T-helper 17 cell (primary cell): Measurements from ENCODE around the gene TTLL5. TPM values are rescaled to one million over a fixed set of nuclear protein-coding genes. Genes with fewer than 3 reads are reported as not detected.
A peak's percentile ranks its signal among the peaks of the same experiment; 100 is the strongest.

Experiments used
- ATAC-seq: fragments of 150-1000 bp; cut with Tn5 transposase; 2 replicates; pipeline ENCODE4 v1.10.0; 2021; ENCODE audit warnings: mild to moderate bottlenecking, moderate library complexity
- DNase-seq, 3 donors: peaks; one replicate each; pipeline versions ENCODE4 v3.0.0 to v3.0.0-alpha.2; 2020 to 2021
- H3K9me3 ChIP-seq: one replicate; pipeline ENCODE4 v1.7.0; 2013; ENCODE audit warnings: low read length, mild to moderate bottlenecking; ENCODE audit not compliant: control insufficient read depth, poor library complexity, severe bottlenecking
- H3K27ac Mint-ChIP-seq: one replicate; pipeline ENCODE4 v1.8.0; 2022; ENCODE audit warnings: mild to moderate bottlenecking, moderate library complexity, mixed read lengths
- H3K27me3 Mint-ChIP-seq: one replicate; pipeline ENCODE4 v1.8.0; 2022; ENCODE audit warnings: mixed read lengths
- H3K36me3 Mint-ChIP-seq: one replicate; pipeline ENCODE4 v1.8.0; 2022; ENCODE audit warnings: low read depth, mixed read lengths
- H3K4me1 Mint-ChIP-seq: one replicate; pipeline ENCODE4 v1.8.0; 2022; ENCODE audit warnings: mild to moderate bottlenecking, mixed read lengths
- H3K4me3 Mint-ChIP-seq: one replicate; pipeline ENCODE4 v1.8.0; 2022; ENCODE audit warnings: mild to moderate bottlenecking, moderate library complexity, mixed read lengths
- total RNA-seq, 4 donors: library from RNA in 2 of 4; stranded (reverse) in 2 of 4; gene quantifications; one replicate each; pipeline ENCODE4 v1.2.3 and lab custom pipeline; 2022 to 2026

The TTLL5 gene
- total RNA-seq, 2 donors from 2014 or later: 26.0 to 31.9 TPM

DNA sequence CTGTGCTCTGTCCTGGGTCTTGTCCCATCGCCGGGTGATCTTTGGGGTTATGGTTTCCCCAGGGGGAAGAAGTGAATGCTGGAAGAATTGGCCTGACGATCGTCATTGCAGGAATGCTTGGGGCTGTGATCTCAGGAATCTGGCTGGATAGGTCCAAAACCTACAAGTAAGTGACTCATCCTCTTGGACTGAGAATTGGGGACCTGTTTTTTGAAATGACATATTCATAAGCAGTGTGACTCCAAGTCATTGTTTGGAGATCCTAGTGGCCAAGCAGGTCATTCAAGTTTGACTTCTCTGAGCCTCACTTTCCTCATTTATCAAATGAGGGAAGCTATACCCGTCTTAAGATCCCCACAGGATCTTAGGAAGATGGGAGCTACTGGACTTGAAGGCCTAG lies 26.2 kb upstream of the TTLL5 start:
- H3K9me3 ChIP-seq: no peaks in the 10 kb centered on the region
- no peak overlapping the region for H3K27ac Mint-ChIP-seq
- H3K4me1 Mint-ChIP-seq: no peaks in the 10 kb centered on the region
- H3K36me3 Mint-ChIP-seq: no peaks in the 10 kb centered on the region
- DNase-seq: no peak
- H3K27me3 Mint-ChIP-seq: no peaks in the 10 kb centered on the region
- no peak overlapping the region for H3K4me3 Mint-ChIP-seq
- ATAC-seq: no peak

DNA sequence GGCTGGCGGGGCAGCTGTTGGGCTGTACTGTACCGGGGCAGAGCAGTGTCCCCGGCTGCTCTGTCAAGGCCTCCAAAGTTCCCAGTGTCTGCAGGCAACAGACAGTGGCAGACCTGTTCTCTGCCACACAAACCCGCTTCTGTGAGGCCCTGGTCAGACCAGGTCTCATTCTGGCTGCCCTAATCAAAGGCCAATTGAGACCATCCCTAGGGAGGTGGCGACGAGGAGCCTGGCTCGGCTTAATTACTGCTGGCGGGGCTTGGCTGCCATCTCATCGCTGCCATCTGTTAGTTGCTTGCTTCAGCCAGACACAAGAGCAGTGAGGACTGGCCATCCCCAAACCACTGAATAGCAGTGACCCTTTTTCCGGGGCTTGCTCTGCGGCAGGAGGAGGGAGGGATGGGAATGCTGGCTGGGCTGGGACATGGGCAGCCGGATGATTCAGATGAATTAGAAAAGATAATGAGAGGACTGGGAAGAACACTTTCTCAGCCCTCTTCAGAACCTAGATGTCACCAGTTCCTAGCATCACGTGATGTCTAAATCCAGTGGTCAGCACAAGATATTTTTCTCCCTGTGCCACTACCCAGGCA lies 24.9 kb upstream of the TTLL5 start:
- ATAC-seq (no peak), DNase-seq (no peak)
- Mint-ChIP-seq H3K36me3 (no peaks in the 10 kb centered on the region), H3K27ac (no peak overlapping the region), H3K4me3 (no peak overlapping the region), H3K27me3 (no peaks in the 10 kb centered on the region), H3K4me1 (no peaks in the 10 kb centered on the region)
- H3K9me3 ChIP-seq: no peaks in the 10 kb centered on the region

DNA sequence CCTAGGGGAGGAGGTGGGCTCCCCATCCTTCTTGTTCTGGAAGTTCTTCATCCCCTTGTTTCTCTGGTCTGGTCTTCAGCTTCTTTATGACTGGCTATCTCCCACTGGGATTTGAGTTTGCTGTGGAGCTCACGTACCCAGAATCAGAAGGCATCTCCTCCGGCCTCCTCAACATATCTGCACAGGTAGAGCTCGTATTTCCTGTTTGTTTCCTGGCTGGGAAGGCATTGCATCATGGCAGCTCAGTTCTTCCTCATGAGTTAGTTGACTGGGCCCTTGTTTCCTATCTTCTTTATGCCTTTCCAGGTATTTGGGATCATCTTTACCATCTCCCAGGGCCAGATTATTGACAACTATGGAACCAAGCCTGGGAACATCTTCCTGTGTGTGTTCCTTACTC lies 20.2 kb upstream of the TTLL5 start:
- Mint-ChIP-seq H3K27me3 (no peaks in the 10 kb centered on the region), H3K36me3 (peaks cover 2% of the 10 kb centered on the region), H3K4me1 (peaks cover 2% of the 10 kb centered on the region), H3K4me3 (no peak overlapping the region), H3K27ac (no peak overlapping the region)
- ATAC-seq (no peak), DNase-seq (no peak)
- H3K9me3 ChIP-seq: no peaks in the 10 kb centered on the region

DNA sequence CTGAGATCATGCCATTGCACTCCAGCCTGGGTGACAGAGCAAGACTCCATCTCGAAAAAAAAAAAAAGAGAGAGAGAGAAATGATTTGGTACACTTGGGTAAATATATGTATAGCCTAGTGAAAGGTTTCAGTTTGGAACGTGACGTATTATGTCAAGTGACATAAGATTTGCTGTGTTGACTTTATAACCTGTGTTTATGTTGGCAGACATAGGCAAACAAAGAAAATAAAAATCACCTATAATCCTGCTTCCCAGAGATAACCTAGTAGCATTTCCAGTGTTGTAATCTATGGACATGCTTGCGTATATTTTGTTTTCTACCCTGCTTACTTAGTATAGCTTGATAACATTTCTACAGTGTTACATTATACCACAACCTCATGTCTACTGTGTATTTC lies 17.1 kb upstream of the TTLL5 start:
- H3K36me3 Mint-ChIP-seq: peaks cover 5% of the 10 kb centered on the region
- no peak overlapping the region for H3K4me3 Mint-ChIP-seq
- H3K4me1 Mint-ChIP-seq: peaks cover 2% of the 10 kb centered on the region
- H3K27me3 Mint-ChIP-seq: no peaks in the 10 kb centered on the region
- no peak for DNase-seq
- ATAC-seq: no peak
- no peaks in the 10 kb centered on the region for H3K9me3 ChIP-seq
- H3K27ac Mint-ChIP-seq: no peak overlapping the region

DNA sequence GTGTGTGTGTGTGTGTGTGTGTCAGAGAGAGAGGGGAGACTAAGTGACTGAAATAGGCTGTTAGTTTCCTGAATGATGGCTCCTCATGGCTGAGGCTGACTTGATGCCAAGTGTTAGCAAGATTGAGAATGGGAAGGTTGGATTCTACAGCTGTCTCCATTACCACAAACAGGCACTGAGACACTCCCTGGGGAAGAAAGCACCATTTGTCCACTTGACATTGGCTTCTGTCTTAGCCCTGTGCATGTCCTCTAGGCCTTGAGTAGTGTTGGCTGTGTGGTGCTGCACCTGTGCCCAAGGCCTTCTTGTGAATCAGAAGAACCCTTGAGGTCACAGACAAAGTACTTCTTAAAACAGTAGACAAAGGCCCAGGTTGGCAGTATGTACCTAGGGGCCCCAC lies 16.0 kb upstream of the TTLL5 start:
- Mint-ChIP-seq H3K36me3 (peaks cover 6% of the 10 kb centered on the region), H3K4me3 (no peak overlapping the region), H3K27me3 (no peaks in the 10 kb centered on the region), H3K4me1 (peaks cover 2% of the 10 kb centered on the region), H3K27ac (no peak overlapping the region)
- ATAC-seq: no peak
- no peak for DNase-seq
- H3K9me3 ChIP-seq: no peaks in the 10 kb centered on the region

DNA sequence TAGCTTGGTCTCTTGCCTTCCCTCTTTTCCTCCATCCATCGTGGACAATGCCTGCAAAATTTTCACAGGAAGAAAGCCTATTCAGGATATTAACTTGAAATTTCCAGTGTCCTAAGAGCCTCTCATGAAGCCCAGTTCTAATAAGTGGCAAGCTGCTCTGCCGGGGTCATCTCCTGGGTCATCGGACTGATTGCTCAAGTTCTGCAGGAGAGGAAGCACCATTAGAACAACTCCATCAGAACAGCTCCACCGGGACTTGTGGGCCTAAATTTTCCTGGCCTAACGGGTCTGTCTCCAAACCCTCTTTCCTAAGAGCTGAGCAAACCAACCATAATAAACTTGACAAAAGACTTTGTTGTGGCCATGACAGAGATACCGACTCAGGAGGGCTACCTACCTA lies 14.3 kb upstream of the TTLL5 start:
- Mint-ChIP-seq H3K36me3 (peaks cover 8% of the 10 kb centered on the region), H3K4me1 (peaks cover 5% of the 10 kb centered on the region), H3K27me3 (no peaks in the 10 kb centered on the region), H3K4me3 (no peak overlapping the region), H3K27ac (no peak overlapping the region)
- H3K9me3 ChIP-seq: no peaks in the 10 kb centered on the region
- DNase-seq: no peak
- no peak for ATAC-seq

DNA sequence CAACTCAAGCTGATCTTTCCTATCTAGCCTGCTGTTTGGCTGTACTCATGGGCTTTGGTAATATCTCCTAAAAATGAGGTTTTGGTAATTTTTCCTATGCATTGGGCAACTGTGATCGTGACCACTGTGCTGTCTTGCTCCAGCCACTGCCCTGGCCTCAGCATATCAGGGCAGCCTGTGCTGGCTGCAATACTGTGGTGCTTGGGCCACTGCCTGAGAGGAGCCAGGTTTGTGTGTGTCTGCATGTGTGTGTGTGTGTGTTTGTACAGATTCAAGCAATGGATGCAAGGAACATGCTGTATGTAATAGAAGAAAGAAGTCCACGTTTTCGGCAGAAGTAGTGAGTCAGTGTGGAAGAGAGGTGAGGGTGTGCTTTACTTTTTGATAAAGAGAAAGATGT lies 13.4 kb upstream of the TTLL5 start:
- DNase-seq (no peak), ATAC-seq (no peak)
- Mint-ChIP-seq H3K27ac (peak overlapping the region; percentile 29), H3K4me1 (peaks cover 2% of the 10 kb centered on the region), H3K4me3 (no peak overlapping the region), H3K36me3 (peaks cover 8% of the 10 kb centered on the region), H3K27me3 (no peaks in the 10 kb centered on the region)
- no peaks in the 10 kb centered on the region for H3K9me3 ChIP-seq

DNA sequence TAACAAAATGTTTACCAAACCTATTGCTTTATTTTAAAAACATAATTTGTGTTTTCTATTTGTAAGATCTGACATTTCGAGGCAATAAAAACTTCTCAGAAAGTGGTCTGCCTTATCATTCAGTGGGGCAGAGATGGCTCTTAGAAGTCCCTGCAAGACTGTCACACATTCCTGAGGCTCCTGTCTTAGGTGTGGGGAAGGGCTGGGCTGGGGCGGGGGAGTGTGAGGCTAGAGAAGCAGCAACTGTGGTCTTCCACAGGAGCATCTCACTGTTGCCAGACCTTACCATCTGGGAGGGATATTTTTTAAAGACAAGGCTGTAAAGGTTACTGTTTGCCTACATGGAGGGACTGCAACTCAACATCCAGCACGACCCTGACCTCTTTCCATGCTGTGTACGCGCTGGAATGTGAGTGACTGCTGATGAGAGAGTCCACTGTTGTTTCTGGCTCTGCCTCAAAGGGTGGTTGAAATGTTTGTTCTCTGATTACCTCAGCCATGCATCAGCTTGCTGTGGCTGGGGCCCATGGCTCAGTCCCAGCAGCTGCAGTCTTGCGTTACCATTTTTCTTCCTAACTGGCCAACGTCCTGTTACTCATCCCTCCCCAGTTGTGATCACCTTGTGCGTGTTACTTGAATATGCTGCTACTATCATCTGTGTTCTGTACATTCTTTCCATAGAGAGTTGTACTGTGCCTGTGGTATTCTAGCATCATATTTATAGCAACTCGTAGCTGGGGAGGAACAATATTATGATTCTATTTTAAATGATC lies 12.8 kb upstream of the TTLL5 start:
- H3K4me1 Mint-ChIP-seq: peaks cover 2% of the 10 kb centered on the region
- no peak for ATAC-seq
- peaks cover 8% of the 10 kb centered on the region for H3K36me3 Mint-ChIP-seq
- no peaks in the 10 kb centered on the region for H3K27me3 Mint-ChIP-seq
- peak overlapping the region; percentile 29 for H3K27ac Mint-ChIP-seq
- no peak overlapping the region for H3K4me3 Mint-ChIP-seq
- no peak for DNase-seq
- H3K9me3 ChIP-seq: no peaks in the 10 kb centered on the region

DNA sequence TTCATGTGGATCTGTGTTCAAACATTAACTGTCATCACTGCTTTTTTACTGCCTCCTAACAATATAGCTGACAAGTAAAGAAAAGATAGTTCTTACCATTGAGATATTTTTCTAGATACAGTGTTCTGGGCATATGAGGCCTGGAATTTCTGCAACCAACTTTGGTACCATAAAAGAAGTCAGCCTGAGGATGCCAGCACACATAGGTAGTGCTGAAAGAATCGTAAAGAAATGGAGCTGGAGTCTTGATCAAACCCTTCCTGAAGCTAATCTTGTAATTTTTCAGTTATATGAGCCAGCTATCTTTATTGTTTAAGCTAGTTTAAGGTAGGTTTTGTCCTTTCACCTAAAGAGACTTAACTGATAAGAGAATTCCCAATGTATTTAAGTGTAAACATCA lies 11.7 kb upstream of the TTLL5 start:
- no peak overlapping the region for H3K4me3 Mint-ChIP-seq
- H3K27ac Mint-ChIP-seq: no peak overlapping the region
- ATAC-seq (no peak), DNase-seq (no peak)
- no peaks in the 10 kb centered on the region for H3K27me3 Mint-ChIP-seq
- H3K36me3 Mint-ChIP-seq: peaks cover 5% of the 10 kb centered on the region
- no peaks in the 10 kb centered on the region for H3K9me3 ChIP-seq
- H3K4me1 Mint-ChIP-seq: peaks cover 2% of the 10 kb centered on the region

DNA sequence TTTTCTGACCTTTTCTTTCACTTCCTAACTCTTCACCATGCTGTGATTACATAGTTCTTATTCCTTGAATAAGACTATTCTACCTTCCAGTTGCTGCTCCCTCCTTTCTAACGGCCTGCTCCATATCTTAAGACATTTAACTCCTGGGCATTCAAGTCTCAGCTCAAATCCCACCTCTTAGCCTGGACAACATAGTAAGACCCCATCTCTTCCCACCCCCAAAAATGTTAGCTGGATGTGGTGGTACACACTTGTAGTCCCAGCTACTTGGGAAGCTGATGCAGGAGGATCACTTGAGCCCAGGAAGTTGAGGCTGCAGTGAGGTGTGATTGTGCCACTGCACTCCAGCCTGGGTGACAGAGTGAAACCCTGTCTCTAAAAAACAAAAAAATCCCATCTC lies 11.3 kb upstream of the TTLL5 start:
- Mint-ChIP-seq H3K4me1 (peaks cover 2% of the 10 kb centered on the region), H3K27me3 (no peaks in the 10 kb centered on the region), H3K27ac (peak overlapping the region; percentile 14), H3K36me3 (peaks cover 5% of the 10 kb centered on the region), H3K4me3 (no peak overlapping the region)
- DNase-seq (no peak), ATAC-seq (no peak)
- no peaks in the 10 kb centered on the region for H3K9me3 ChIP-seq

DNA sequence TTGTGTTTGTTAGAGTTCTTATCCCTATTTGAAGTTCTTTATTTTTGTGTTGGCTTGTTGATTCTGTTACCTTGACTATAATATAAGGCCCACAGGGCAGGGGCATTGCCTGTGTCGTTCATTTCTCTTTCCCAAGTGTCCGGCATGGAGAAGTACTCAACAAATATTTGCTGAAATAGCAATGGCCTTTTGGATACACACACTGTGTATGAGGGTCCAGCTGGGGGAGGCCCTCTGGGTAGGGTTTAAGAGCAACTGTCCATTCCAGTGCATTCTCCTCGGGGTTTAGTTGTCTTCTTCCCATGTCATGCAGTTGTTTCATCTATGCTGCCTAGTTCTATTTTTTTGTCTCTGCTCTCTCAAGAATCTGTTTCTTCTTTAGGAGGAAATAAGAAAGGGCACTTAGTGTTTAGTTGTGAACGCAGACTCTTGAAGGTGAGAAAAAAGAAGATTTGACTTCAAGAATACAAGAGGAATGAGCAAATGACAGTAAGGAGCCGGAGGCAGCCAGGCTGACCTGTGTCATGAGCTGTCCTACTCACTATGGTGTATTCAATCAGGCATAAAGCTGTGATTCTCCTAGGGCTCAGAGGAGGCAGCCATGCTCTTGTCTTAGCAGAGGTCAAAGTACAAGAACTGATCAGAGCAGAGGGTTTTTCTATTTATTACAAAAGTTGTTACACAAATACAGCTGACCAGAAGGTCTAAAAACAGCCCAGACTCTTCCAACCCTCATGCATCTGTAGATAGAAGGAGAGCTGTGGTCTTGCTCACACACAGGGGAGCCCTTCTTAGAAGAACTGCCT lies 10.6 kb upstream of the TTLL5 start:
- H3K27me3 Mint-ChIP-seq: no peaks in the 10 kb centered on the region
- H3K4me3 Mint-ChIP-seq: no peak overlapping the region
- peak overlapping the region; percentile 14 for H3K27ac Mint-ChIP-seq
- DNase-seq (no peak), ATAC-seq (no peak)
- no peaks in the 10 kb centered on the region for H3K9me3 ChIP-seq
- peaks cover 5% of the 10 kb centered on the region for H3K36me3 Mint-ChIP-seq
- H3K4me1 Mint-ChIP-seq: peaks cover 2% of the 10 kb centered on the region

DNA sequence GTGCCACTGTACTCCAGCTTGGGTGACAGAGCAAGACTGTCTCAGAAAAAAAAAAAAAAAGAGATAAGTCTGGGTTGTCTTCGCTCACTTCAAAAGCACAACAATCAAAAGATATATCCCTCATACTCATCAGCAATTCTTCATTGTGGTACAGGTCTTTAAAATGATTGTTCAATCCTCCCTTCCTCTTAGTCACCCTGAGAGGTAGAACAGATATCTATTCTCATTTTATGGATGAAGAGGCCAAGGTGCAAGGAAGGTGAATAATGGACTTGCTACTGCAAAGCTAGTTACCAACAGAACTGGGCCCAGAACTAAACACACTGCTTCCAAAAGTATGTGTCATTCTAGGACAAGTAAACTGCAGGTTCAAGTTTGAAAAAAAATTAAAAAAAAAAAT lies 7.5 kb upstream of the TTLL5 start:
- no peaks in the 10 kb centered on the region for H3K9me3 ChIP-seq
- no peak for ATAC-seq
- DNase-seq: no peak
- peaks cover 5% of the 10 kb centered on the region for H3K4me1 Mint-ChIP-seq
- peaks cover 3% of the 10 kb centered on the region for H3K36me3 Mint-ChIP-seq
- H3K27ac Mint-ChIP-seq: no peak overlapping the region
- no peaks in the 10 kb centered on the region for H3K27me3 Mint-ChIP-seq
- H3K4me3 Mint-ChIP-seq: no peak overlapping the region

DNA sequence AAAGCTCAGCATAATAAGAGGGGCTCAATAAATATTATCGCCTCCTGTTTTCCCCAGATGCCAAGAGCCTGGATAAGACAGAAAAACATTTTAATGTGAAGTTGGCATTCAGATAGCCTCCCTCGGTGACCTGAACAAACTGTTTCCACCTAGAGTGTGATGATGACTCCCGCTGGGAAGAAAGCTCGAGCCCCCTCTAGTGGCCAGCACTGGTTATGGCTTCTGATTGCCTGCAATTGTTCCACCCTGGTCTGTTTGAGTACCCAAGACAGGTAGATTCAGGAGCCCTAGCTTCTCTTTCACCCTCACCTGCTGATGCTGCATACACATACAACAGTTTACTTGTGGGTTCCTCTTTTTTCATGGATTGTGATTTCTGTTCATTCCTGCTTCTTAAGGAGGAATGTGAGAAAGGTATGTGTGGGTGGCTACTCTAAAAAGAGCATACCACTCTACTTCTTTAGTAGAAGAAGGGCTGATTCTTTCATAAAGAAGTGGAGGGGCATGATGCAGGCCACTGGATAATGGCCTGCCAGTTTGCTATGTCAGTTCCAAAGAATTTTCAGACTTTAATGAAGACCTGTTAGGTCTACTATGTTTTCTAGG lies 6.8 kb upstream of the TTLL5 start:
- no peaks in the 10 kb centered on the region for H3K9me3 ChIP-seq
- Mint-ChIP-seq H3K27me3 (no peaks in the 10 kb centered on the region), H3K36me3 (peaks cover 3% of the 10 kb centered on the region), H3K27ac (peak overlapping the region; percentile 16), H3K4me3 (no peak overlapping the region), H3K4me1 (peaks cover 5% of the 10 kb centered on the region)
- ATAC-seq (peak; percentile 96), DNase-seq (peak; percentile 65 to 78 (median 66))
